ENCODE measurements around the gene IL27RA. TPM values are rescaled to one million over a fixed set of nuclear protein-coding genes. Genes with fewer than 3 reads are reported as not detected.
A peak's percentile ranks its signal among the peaks of the same experiment; 100 is the strongest.

Gene IL27RA
- total and polyA plus RNA-seq, 11 donors = 2.4 to 8.2 (median 4.2) TPM

DNA sequence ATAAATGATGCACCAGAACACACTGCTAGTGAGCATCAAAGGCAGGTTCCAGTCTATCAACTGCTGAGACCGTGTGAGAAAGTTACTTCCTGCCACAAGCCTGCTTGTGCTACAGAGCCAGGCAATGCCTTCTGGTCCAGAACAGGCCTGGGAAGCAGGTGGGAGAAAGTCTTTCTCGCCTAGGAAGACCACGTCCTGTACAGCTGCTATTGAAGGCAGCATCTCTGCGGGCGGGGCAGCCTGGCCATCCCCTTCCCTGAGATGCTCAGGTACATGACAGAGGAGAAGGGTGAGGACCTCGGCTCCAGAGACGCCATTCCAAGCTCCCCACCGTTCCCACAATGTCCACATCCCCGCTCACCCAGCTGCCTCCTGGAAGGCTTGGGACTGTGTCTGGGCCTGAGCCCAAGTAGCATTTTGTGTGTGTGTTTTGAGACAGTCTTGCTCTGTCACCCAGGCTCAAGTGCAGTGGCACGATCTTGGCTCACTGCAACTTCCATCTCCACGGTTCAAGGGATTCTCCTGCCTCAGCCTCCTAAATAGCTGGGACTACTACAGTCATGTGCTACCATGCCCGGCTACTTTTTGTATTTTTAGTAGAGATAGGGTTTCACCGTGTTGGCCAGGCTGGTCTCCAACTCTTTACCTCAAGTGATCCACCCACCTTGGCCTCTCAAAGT lies 28.9 kb upstream of the IL27RA start:
- Histone ChIP-seq H3K4me1 (peaks cover 0 to 52% (median 32%) of the 10 kb centered on the region in 12 donors), H3K27ac (peak overlapping the region; percentile 22 to 100 (median 98)), H3K36me3 (peaks cover 0 to 9% (median 0%) of the 10 kb centered on the region in 9 donors), H3K27me3 (no peaks in the 10 kb centered on the region), H3K9me3 (peaks cover 0 to 10% (median 0%) of the 10 kb centered on the region in 12 donors), H3K4me3 (no peak overlapping the region)
- intact Hi-C loops (cut with DNase I) = loop anchor here in 4 of 10 donors (10.0 kb wide), 1 partner anchor 48 kb away; the partner anchor contains the start of gene DCAF15 (in 4 of the 4)
- 56 to 60% (median 57%) methylated on average over 10 to 13 of the region's 13 CpGs for WGBS, 4 donors
- ATAC-seq (no peak), DNase-seq (peak in 3 of 5 donors; percentile 20 to 40 (median 28))
- TF ChIP-seq, protein P1, sequence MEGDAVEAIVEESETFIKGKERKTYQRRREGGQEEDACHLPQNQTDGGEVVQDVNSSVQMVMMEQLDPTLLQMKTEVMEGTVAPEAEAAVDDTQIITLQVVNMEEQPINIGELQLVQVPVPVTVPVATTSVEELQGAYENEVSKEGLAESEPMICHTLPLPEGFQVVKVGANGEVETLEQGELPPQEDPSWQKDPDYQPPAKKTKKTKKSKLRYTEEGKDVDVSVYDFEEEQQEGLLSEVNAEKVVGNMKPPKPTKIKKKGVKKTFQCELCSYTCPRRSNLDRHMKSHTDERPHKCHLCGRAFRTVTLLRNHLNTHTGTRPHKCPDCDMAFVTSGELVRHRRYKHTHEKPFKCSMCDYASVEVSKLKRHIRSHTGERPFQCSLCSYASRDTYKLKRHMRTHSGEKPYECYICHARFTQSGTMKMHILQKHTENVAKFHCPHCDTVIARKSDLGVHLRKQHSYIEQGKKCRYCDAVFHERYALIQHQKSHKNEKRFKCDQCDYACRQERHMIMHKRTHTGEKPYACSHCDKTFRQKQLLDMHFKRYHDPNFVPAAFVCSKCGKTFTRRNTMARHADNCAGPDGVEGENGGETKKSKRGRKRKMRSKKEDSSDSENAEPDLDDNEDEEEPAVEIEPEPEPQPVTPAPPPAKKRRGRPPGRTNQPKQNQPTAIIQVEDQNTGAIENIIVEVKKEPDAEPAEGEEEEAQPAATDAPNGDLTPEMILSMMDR (IDR thresholded peaks at IDR 0.05) = no peak
- no peak for TF ChIP-seq POLR2A (IDR thresholded peaks at IDR 0.05)

DNA sequence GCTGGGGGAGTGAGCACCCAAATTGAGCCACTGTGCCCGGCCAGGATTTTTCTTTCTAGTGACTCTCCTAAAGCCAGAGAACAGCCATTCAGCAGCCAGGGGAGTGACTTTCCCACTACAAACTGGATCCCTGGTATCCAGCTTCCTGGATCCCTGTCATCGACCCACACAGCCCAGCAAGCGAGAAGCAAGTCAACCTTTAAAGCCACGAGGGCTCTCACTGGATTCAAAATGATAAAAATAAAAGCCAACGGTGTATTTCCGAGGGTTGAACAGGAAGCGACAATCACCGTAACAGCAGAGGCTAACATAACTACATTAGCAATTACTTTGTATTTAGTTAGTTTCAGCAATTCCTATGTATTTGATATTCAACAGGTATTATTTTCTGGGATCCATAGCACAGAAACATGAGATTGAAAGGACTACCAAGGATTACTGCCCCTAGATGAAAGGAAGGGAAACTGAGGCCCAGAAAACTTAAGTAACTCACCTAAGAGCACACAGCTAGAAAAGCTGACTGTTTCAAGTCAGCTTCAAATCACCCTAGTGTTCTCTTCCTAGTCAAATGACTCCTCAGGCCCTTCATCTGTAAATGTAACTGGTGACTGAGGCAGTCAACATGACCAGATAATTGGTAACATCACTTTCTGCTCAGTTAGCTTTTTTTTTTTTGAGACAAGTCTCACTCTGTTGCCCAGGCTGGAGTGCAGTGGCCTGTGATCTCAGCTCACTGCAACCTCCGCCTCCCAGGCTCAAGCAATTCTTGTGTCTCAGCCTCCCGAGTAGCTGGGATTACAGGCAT lies 28.1 kb upstream of the IL27RA start:
- no peak for TF ChIP-seq POLR2A (IDR thresholded peaks at IDR 0.05)
- TF ChIP-seq, protein P1 (IDR thresholded peaks at IDR 0.05) = no peak
- no peak overlapping the region for H3K4me3 ChIP-seq
- peak in 3 of 5 donors; percentile 28 to 36 (median 29) for DNase-seq
- intact Hi-C loops (cut with DNase I) = loop anchor here in 6 of 10 donors (2.0 to 10.0 kb wide), 2 partner anchors 49 to 51 kb away; partner anchors contain the start of gene DCAF15 (in 6 of the 6)
- H3K4me1 ChIP-seq = peaks cover 0 to 52% (median 32%) of the 10 kb centered on the region in 12 donors
- WGBS, 4 donors = 27 to 35% (median 35%) methylated on average over 10 of the region's 10 CpGs
- no peak for ATAC-seq
- H3K27ac ChIP-seq = peak overlapping the region; percentile 22 to 100 (median 98)
- H3K36me3 ChIP-seq = peaks cover 0 to 7% (median 0%) of the 10 kb centered on the region in 9 donors
- H3K27me3 ChIP-seq = no peaks in the 10 kb centered on the region
- peaks cover 0 to 9% (median 0%) of the 10 kb centered on the region in 12 donors for H3K9me3 ChIP-seq

DNA sequence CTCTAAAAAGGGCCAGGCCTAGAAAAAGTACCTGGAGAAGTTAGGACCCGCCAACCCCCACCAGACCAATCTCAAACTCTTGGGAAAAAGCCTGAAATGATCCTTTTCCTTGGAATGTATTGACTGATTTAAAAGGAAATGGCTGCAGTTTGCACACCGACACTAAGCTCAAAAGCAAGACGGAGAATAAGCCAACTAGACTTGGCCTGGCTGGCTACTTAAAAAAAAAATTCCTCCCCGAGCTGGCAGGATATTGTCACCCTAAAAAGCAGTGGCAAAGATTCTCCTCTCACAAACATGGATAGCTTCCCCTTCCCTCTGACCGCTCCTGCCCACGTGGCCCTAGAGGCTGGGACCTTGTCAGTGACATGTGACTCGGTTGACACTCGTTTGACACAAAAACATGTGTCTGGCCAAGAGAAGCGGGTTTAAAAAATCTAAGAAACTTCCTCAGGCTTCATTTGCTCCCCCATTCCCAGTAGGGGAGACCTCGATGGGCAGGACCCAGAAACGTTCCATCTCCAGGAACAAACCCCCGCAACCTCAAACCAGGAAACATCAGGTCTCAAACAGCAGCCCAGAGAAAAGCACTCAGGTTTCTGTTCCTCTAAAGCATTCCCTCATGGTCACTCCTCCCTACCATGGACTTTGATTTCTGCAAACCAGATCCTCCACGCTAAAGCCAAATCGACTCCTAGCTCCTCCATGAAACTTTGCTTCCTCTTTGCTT lies 26.8 kb upstream of the IL27RA start:
- peak in 2 of 4 donors; percentile 10 to 34 for ATAC-seq
- intact Hi-C loops (cut with DNase I) = loop anchor here in 7 of 10 donors (2.0 to 10.0 kb wide), 3 partner anchors 50 to 52 kb away; partner anchors contain the start of gene DCAF15 (in 7 of the 7)
- 14 to 23% (median 17%) methylated on average over 14 of the region's 14 CpGs for WGBS, 4 donors

More for the DNA sequence above, 26.8 kb upstream of the IL27RA start:
- Histone ChIP-seq H3K9me3 (no peaks in the 10 kb centered on the region), H3K4me3 (peak overlapping the region in 10 of 12 donors; percentile 63 to 99 (median 86)), H3K27ac (peak overlapping the region; percentile 96 to 100 (median 98)), H3K27me3 (no peaks in the 10 kb centered on the region), H3K36me3 (no peaks in the 10 kb centered on the region), H3K4me1 (peaks cover 0 to 52% (median 32%) of the 10 kb centered on the region in 12 donors)
- no peak for TF ChIP-seq POLR2A (IDR thresholded peaks at IDR 0.05)
- TF ChIP-seq, protein P1 (IDR thresholded peaks at IDR 0.05) = no peak
- DNase-seq = peak; percentile 64 to 79 (median 73)

Data from heart left ventricle (tissue), 16 donors.